HCT116 (cell line): ENCODE measurements around the gene IFNA13.
A peak's percentile ranks its signal among the peaks of the same experiment; 100 is the strongest.

Experiments
- EGR1 ChIP-seq: IDR thresholded peaks from 2 replicates; pipeline ENCODE4 v1.6.1; 2012; ENCODE audit warnings: low read depth
- EZH2 ChIP-seq: fragments of 200-600 bp; sonication (generic); IDR thresholded peaks from 2 replicates; pipeline ENCODE4 v1.6.1; 2017; ENCODE audit warnings: antibody characterized with exemption, mixed run types
- EZH2phosphoT487 ChIP-seq: fragments of 200-600 bp; IDR thresholded peaks from 2 replicates; pipeline ENCODE4 v1.6.1; 2018; ENCODE audit warnings: antibody characterized with exemption, borderline replicate concordance
- FOSL1 ChIP-seq: IDR thresholded peaks from 2 replicates; pipeline ENCODE4 v1.6.1; 2012; ENCODE audit warnings: low read depth
- POLR2A ChIP-seq: IDR thresholded peaks from 2 replicates; pipeline ENCODE4 v1.7.0; 2011; ENCODE audit warnings: borderline replicate concordance; ENCODE audit not compliant: insufficient read depth, insufficient read length; ENCODE audit errors: extremely low read depth
- POLR2AphosphoS5 ChIP-seq: IDR thresholded peaks from 2 replicates; pipeline ENCODE4 v1.6.1; 2011; ENCODE audit warnings: mild to moderate bottlenecking, low read depth, low read length, moderate library complexity
- TCF7L2 ChIP-seq: IDR thresholded peaks from 2 replicates; pipeline ENCODE4 v1.7.0; 2011; ENCODE audit warnings: borderline replicate concordance, inconsistent platforms; ENCODE audit not compliant: insufficient read depth, insufficient read length; ENCODE audit errors: extremely low read depth
- ZNF274 ChIP-seq: fragments of 200-500 bp; sonication (Bioruptor generic); IDR thresholded peaks from 2 replicates; pipeline ENCODE4 v1.6.1; 2014; ENCODE audit warnings: mild to moderate bottlenecking, low read depth, low read length, inconsistent platforms
- TF ChIP-seq, protein P1 (sequence below), 3 experiments: fragments of 200-600 bp in 1 of 3; sonication (generic) in 1 of 3; IDR thresholded peaks in 2 of 3; conservative IDR thresholded peaks in 1 of 3; 2 replicates each; pipeline ENCODE4 v1.5.1; 2012 to 2017; ENCODE audit warnings: low read depth in 2 of 3, low read length in 2 of 3, antibody characterized with exemption in 1 of 3, borderline replicate concordance in 1 of 3, control low read depth in 1 of 3, mild to moderate bottlenecking in 1 of 3, mixed read lengths in 1 of 3, mixed run types in 1 of 3, moderate library complexity in 1 of 3; ENCODE audit not compliant: insufficient read depth in 1 of 3

DNA sequence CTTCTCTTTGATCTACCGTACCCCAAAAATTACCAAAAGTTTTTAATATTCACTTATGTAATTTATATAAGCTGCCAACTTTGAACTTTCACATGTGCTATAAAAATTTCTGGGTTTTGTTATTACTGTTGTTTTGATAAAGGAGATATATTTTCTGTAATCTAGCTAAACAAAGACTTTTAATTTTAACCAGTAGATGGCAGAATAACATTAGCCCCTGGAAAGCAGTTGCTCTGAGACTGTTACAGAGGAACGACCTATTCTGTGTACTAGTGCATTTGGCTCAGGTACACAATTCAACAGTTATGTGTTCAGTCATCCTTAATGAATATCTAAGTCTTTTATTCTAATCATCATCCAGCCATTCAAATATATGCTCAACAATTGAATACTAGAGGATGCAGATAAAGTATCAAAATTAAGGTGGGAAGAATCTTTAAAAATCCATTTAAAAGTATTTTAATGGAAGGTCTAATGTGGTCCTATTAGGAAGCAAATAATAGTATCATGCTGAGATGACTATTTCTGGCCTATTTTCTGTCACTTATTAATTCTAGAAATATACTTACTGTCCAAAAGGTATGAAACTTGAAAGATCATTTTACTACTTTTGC lies 41.2 kb downstream of the IFNA13 start:
- TF ChIP-seq EZH2phosphoT487 (no peak), EGR1 (no peak), FOSL1 (no peak), TCF7L2 (no peak), POLR2A (no peak), POLR2AphosphoS5 (no peak), EZH2 (no peak), ZNF274 (no peak)
- TF ChIP-seq, protein P1, sequence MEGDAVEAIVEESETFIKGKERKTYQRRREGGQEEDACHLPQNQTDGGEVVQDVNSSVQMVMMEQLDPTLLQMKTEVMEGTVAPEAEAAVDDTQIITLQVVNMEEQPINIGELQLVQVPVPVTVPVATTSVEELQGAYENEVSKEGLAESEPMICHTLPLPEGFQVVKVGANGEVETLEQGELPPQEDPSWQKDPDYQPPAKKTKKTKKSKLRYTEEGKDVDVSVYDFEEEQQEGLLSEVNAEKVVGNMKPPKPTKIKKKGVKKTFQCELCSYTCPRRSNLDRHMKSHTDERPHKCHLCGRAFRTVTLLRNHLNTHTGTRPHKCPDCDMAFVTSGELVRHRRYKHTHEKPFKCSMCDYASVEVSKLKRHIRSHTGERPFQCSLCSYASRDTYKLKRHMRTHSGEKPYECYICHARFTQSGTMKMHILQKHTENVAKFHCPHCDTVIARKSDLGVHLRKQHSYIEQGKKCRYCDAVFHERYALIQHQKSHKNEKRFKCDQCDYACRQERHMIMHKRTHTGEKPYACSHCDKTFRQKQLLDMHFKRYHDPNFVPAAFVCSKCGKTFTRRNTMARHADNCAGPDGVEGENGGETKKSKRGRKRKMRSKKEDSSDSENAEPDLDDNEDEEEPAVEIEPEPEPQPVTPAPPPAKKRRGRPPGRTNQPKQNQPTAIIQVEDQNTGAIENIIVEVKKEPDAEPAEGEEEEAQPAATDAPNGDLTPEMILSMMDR (IDR thresholded peaks at IDR 0.05 in 2 of 3, conservative IDR thresholded peaks at IDR 0.05 in 1 of 3; ENCODE audit: borderline replicate concordance in 1 of 3, insufficient read depth in 1 of 3, low read depth in 2 of 3, low read length in 2 of 3) = peak; percentile 51 to 81 (median 69); a peak in 5 of 6 replicates
